ENCODE data around the gene LPCAT1. TPM values are rescaled to one million over a fixed set of nuclear protein-coding genes. Genes with fewer than 3 reads are reported as not detected.

LPCAT1 gene
- total and polyA plus RNA-seq, 3 donors from 2014 or later: 21.1 to 27.1 (median 23.9) TPM

DNA sequence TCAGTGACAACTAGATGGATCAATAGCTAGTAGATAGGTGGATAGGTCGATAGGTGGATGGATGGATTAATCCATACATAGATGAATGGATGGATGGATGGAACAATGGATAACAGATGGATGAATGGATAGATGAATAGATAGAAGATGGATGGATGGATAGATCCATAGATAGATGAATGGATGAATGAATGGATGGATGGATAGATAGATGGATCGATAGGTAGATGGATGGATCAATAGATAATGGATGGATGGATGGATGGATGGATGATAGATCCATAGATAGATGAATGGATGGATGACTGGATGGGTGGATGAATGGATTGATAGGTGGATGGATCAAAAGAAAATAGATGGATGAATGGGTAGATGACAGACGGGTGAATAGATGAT lies 83.7 kb downstream of the LPCAT1 start:
- H3K27ac ChIP-seq: no peak overlapping the region
- DNase-seq: no peak
- H3K36me3 ChIP-seq (ENCODE audit: low read depth, missing control alignments): no peaks in the 10 kb centered on the region
- no peak overlapping the region for H3K4me3 ChIP-seq
- no peaks in the 10 kb centered on the region for H3K27me3 ChIP-seq
- TF ChIP-seq CTCF (IDR thresholded peaks at IDR 0.05): no peak
- no peak for TF ChIP-seq POLR2A (IDR thresholded peaks at IDR 0.05)
- H3K9me3 ChIP-seq: no peaks in the 10 kb centered on the region
- WGBS, 2 donors: 87 to 92% methylated on average over 3 of the region's 3 CpGs
- H3K4me1 ChIP-seq: peaks cover 5% of the 10 kb centered on the region
- intact Hi-C loops (cut with DNase I; ENCODE audit: low total_unique reads): no loop called here

- no peaks in the 10 kb centered on the region for H3K9me3 ChIP-seq
- no peaks in the 10 kb centered on the region for H3K4me1 ChIP-seq
- no peak for TF ChIP-seq POLR2A (IDR thresholded peaks at IDR 0.05)
- no peak for TF ChIP-seq CTCF (IDR thresholded peaks at IDR 0.05)
- no peak for DNase-seq
- 79 to 86% methylated on average over 14 to 15 of the region's 15 CpGs for WGBS, 2 donors
- H3K4me3 ChIP-seq: no peak overlapping the region
- no peaks in the 10 kb centered on the region for H3K36me3 ChIP-seq (ENCODE audit: low read depth, missing control alignments)
- no peak overlapping the region for H3K27ac ChIP-seq
- no peaks in the 10 kb centered on the region for H3K27me3 ChIP-seq
- intact Hi-C loops (cut with DNase I; ENCODE audit: low total_unique reads): no loop called here
These were observed 84.2 kb downstream of the LPCAT1 start for GRCh38 chr5:1439388-1440097.

DNA sequence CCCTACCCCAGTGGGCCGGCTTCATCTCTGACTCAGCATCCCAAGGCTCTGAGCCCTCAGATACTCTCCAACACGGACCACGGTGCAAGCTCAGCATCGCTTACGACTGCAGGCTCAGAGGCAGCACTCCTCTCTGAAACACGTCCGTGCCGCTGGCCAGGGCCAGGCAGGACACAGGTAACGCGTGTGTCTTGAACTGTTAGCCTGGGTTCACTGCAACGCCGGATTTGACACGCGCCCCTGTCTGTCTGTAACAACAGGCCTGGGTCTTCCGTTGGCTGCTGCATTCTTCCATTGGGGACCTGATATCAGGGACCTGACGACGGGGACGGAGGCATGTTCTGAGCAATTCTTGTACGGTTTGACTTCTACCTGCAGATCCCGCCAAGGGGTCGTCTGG lies 84.9 kb downstream of the LPCAT1 start:
- intact Hi-C loops (cut with DNase I; ENCODE audit: low total_unique reads): no loop called here
- WGBS, 2 donors: 89 to 91% methylated on average over 18 to 21 of the region's 21 CpGs
- H3K27me3 ChIP-seq: no peaks in the 10 kb centered on the region

GRCh38 chr5:1437876-1438559 lies 85.7 kb downstream of the LPCAT1 start:
- H3K27me3 ChIP-seq: no peaks in the 10 kb centered on the region
- intact Hi-C loops (cut with DNase I; ENCODE audit: low total_unique reads): no loop called here
- no peaks in the 10 kb centered on the region for H3K9me3 ChIP-seq
- WGBS, 2 donors: 84 to 87% methylated on average over 25 of the region's 25 CpGs
- H3K27ac ChIP-seq: no peak overlapping the region
- H3K4me3 ChIP-seq: no peak overlapping the region
- H3K4me1 ChIP-seq: no peaks in the 10 kb centered on the region
- H3K36me3 ChIP-seq (ENCODE audit: low read depth, missing control alignments): no peaks in the 10 kb centered on the region
- no peak for DNase-seq
- TF ChIP-seq POLR2A (IDR thresholded peaks at IDR 0.05) (no peak), CTCF (IDR thresholded peaks at IDR 0.05) (no peak)

More for the DNA sequence above, 84.9 kb downstream of the LPCAT1 start:
- H3K4me3 ChIP-seq: no peak overlapping the region
- no peak overlapping the region for H3K27ac ChIP-seq
- TF ChIP-seq CTCF (IDR thresholded peaks at IDR 0.05): no peak
- no peak for TF ChIP-seq POLR2A (IDR thresholded peaks at IDR 0.05)
- no peak for DNase-seq
- no peaks in the 10 kb centered on the region for H3K9me3 ChIP-seq
- H3K36me3 ChIP-seq (ENCODE audit: low read depth, missing control alignments): no peaks in the 10 kb centered on the region
- no peaks in the 10 kb centered on the region for H3K4me1 ChIP-seq

Data from testis (tissue), 3 donors.